Activated naive CD4-positive, alpha-beta T cell treated with anti-CD3 and anti-CD28 coated beads for 36 hours (primary cell): ENCODE results near the gene RNF11. TPM values are rescaled to one million over a fixed set of nuclear protein-coding genes. Genes with fewer than 3 reads are reported as not detected.
"Not testable (repeated sequence)": the region's sequence is repeated elsewhere in the genome, so short reads cannot be mapped to it uniquely, and the experiment has no call there.

Experiments
- CTCF ChIA-PET: fragments of 350-600 bp; sonication (Branson Sonifier 250); formaldehyde crosslinking; loops from one replicate; lab custom pipeline; 2021; ENCODE audit warnings: antibody characterized with exemption; lab: Charles Lee
- DNase-seq: peaks from one replicate; pipeline ENCODE4 v3.0.0-alpha.2; 2020
- H3K27ac Mint-ChIP-seq: one replicate; pipeline ENCODE4 v1.8.0; 2021; ENCODE audit warnings: mild to moderate bottlenecking, mixed read lengths
- H3K27me3 Mint-ChIP-seq: one replicate; pipeline ENCODE4 v1.8.0; 2021; ENCODE audit warnings: low read depth, mixed read lengths
- H3K36me3 Mint-ChIP-seq: one replicate; pipeline ENCODE4 v1.8.0; 2021; ENCODE audit warnings: low read depth, mixed read lengths
- H3K4me1 Mint-ChIP-seq: one replicate; pipeline ENCODE4 v1.8.0; 2021; ENCODE audit warnings: low read depth, mixed read lengths
- H3K4me3 Mint-ChIP-seq: one replicate; pipeline ENCODE4 v1.8.0; 2021; ENCODE audit warnings: mild to moderate bottlenecking, moderate library complexity, mixed read lengths
- H3K9me3 Mint-ChIP-seq: one replicate; pipeline ENCODE4 v1.8.0; 2021; ENCODE audit warnings: mixed read lengths
- intact Hi-C: fragments of 100-400 bp; cut with micrococcal nuclease; formaldehyde crosslinking; loops from one replicate; pipeline ENCODE4 v1.15.1; 2023
- total RNA-seq, 2 experiments: library from RNA; stranded (reverse); gene quantifications; one replicate each; pipeline ENCODE4 v1.2.3, GENCODE V29; 2021

RNF11 gene
- total RNA-seq, 2 experiments from 2014 or later = 14.9 to 17.7 TPM

DNA sequence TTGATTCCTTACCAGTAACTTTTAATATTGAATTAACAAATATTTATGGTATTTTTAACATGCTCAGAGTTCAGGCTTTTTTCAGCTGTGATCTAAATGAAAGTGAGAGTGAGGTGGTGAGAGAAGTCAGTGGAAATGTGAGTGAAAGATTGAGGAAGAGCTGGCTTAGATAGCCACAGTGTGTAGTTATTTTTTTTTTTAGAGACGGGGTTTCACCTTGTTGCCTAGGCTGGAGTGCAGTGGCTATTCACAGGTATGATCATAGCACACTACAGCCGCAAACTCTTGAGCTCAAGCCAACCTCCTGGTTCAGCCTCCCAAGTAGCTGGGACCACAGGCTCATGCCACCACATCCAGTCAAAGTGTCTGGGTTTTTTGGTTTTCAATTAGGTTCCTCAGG lies 10.9 kb downstream of the RNF11 start:
- H3K9me3 Mint-ChIP-seq = no peaks in the 10 kb centered on the region
- H3K4me1 Mint-ChIP-seq = peaks cover 34% of the 10 kb centered on the region
- H3K27me3 Mint-ChIP-seq = no peaks in the 10 kb centered on the region
- peaks cover 1% of the 10 kb centered on the region for H3K36me3 Mint-ChIP-seq
- H3K27ac Mint-ChIP-seq = no peak overlapping the region
- CTCF ChIA-PET = interaction anchor here (1.3 to 1.6 kb wide), 2 partner anchors 48 to 55 kb away, joined by 4 read pairs; no protein-coding TSS in a partner anchor
- intact Hi-C loops = no loop called here
- DNase-seq = no peak
- H3K4me3 Mint-ChIP-seq = no peak overlapping the region

- CTCF ChIA-PET = interaction anchor here (1.3 to 1.6 kb wide), 2 partner anchors 47 to 55 kb away, joined by 4 read pairs; no protein-coding TSS in a partner anchor
- H3K4me1 Mint-ChIP-seq = peaks cover 36% of the 10 kb centered on the region
- intact Hi-C loops = no loop called here
- peaks cover 1% of the 10 kb centered on the region for H3K36me3 Mint-ChIP-seq
- no peak overlapping the region for H3K4me3 Mint-ChIP-seq
- no peak overlapping the region for H3K27ac Mint-ChIP-seq
- H3K27me3 Mint-ChIP-seq = no peaks in the 10 kb centered on the region
- no peaks in the 10 kb centered on the region for H3K9me3 Mint-ChIP-seq
- no peak for DNase-seq
These were observed 11.4 kb downstream of the RNF11 start for GRCh38 chr1:51247499-51247898.

DNA sequence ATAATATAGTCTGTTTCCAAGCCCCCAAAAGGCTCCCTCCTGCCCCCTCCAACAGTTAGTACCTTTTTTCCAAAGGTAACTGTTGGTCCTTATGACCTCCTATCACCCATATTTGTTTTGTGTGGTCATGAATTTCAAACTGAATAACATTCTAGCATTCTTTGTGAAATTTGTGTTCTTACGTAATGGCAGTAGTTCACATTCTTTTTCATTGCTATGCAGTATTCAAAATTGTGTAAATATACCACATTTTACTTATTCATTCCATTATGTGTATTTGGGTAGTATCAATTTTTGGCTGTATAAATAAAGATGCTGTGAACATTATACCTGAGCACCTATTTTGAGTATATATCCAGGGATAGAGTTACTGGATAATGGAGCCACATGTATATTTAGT lies 13.4 kb downstream of the RNF11 start:
- DNase-seq = no peak
- intact Hi-C loops = no loop called here
- no peaks in the 10 kb centered on the region for H3K27me3 Mint-ChIP-seq
- CTCF ChIA-PET = interaction anchor here (0.7 kb wide), 1 partner anchor 60 kb away, joined by 3 read pairs; no protein-coding TSS in a partner anchor
- peaks cover 33% of the 10 kb centered on the region for H3K4me1 Mint-ChIP-seq
- H3K27ac Mint-ChIP-seq = no peak overlapping the region
- no peak overlapping the region for H3K4me3 Mint-ChIP-seq
- H3K36me3 Mint-ChIP-seq = no peaks in the 10 kb centered on the region
- no peaks in the 10 kb centered on the region for H3K9me3 Mint-ChIP-seq

GRCh38 chr1:51250729-51251128 lies 14.7 kb downstream of the RNF11 start:
- CTCF ChIA-PET, H3K27me3 Mint-ChIP-seq, H3K4me3 Mint-ChIP-seq, H3K27ac Mint-ChIP-seq, H3K9me3 Mint-ChIP-seq, intact Hi-C loops, H3K36me3 Mint-ChIP-seq, DNase-seq: not testable (repeated sequence)
- peaks cover 33% of the 10 kb centered on the region for H3K4me1 Mint-ChIP-seq

GRCh38 chr1:51251165-51251564 lies 15.1 kb downstream of the RNF11 start:
- intact Hi-C loops, CTCF ChIA-PET, H3K27ac Mint-ChIP-seq, DNase-seq, H3K36me3 Mint-ChIP-seq, H3K27me3 Mint-ChIP-seq, H3K4me3 Mint-ChIP-seq, H3K9me3 Mint-ChIP-seq: not testable (repeated sequence)
- peaks cover 32% of the 10 kb centered on the region for H3K4me1 Mint-ChIP-seq

GRCh38 chr1:51252366-51252765 lies 16.3 kb downstream of the RNF11 start:
- Mint-ChIP-seq H3K27ac (no peak overlapping the region), H3K9me3 (no peaks in the 10 kb centered on the region), H3K27me3 (no peaks in the 10 kb centered on the region), H3K4me3 (no peak overlapping the region), H3K4me1 (peaks cover 22% of the 10 kb centered on the region), H3K36me3 (no peaks in the 10 kb centered on the region)
- CTCF ChIA-PET = interaction anchor here (0.6 kb wide), 1 partner anchor 9 kb away, joined by 3 read pairs; no protein-coding TSS in a partner anchor
- intact Hi-C loops = no loop called here
- DNase-seq = no peak

GRCh38 chr1:51253691-51254090 lies 17.6 kb downstream of the RNF11 start:
- no peak overlapping the region for H3K27ac Mint-ChIP-seq
- H3K4me3 Mint-ChIP-seq = no peak overlapping the region
- H3K36me3 Mint-ChIP-seq = no peaks in the 10 kb centered on the region
- no peaks in the 10 kb centered on the region for H3K9me3 Mint-ChIP-seq
- H3K4me1 Mint-ChIP-seq = peaks cover 23% of the 10 kb centered on the region
- no peak for DNase-seq
- no peaks in the 10 kb centered on the region for H3K27me3 Mint-ChIP-seq
- intact Hi-C loops = no loop called here
- CTCF ChIA-PET = no interaction called here

- CTCF ChIA-PET = no interaction called here
- intact Hi-C loops = no loop called here
- Mint-ChIP-seq H3K27ac (no peak overlapping the region), H3K27me3 (no peaks in the 10 kb centered on the region), H3K4me3 (no peak overlapping the region), H3K9me3 (no peaks in the 10 kb centered on the region), H3K36me3 (no peaks in the 10 kb centered on the region), H3K4me1 (peaks cover 37% of the 10 kb centered on the region)
- DNase-seq = no peak
These were observed 19.3 kb downstream of the RNF11 start for GRCh38 chr1:51255331-51255730.

- no peak overlapping the region for H3K4me3 Mint-ChIP-seq
- H3K27me3 Mint-ChIP-seq = no peaks in the 10 kb centered on the region
- no peaks in the 10 kb centered on the region for H3K36me3 Mint-ChIP-seq
- H3K27ac Mint-ChIP-seq = no peak overlapping the region
- H3K4me1 Mint-ChIP-seq = peaks cover 67% of the 10 kb centered on the region
- CTCF ChIA-PET = interaction anchor here (1.9 kb wide), 1 partner anchor 70 kb away, joined by 5 read pairs; no protein-coding TSS in a partner anchor
- no peak for DNase-seq
- intact Hi-C loops = no loop called here
- no peaks in the 10 kb centered on the region for H3K9me3 Mint-ChIP-seq
These were observed 27.2 kb downstream of the RNF11 start for GRCh38 chr1:51263147-51263877.

GRCh38 chr1:51264451-51264850 lies 28.4 kb downstream of the RNF11 start:
- H3K4me1 Mint-ChIP-seq = peaks cover 62% of the 10 kb centered on the region
- no peaks in the 10 kb centered on the region for H3K27me3 Mint-ChIP-seq
- no peak overlapping the region for H3K27ac Mint-ChIP-seq
- no peaks in the 10 kb centered on the region for H3K9me3 Mint-ChIP-seq
- DNase-seq = no peak
- CTCF ChIA-PET = interaction anchor here (0.6 to 1.2 kb wide), 2 partner anchors 33 to 598 kb away, joined by 4 read pairs; no protein-coding TSS in a partner anchor
- no peak overlapping the region for H3K4me3 Mint-ChIP-seq
- no peaks in the 10 kb centered on the region for H3K36me3 Mint-ChIP-seq
- intact Hi-C loops = no loop called here

GRCh38 chr1:51265618-51266017 lies 29.5 kb downstream of the RNF11 start:
- Mint-ChIP-seq H3K27me3 (no peaks in the 10 kb centered on the region), H3K27ac (no peak overlapping the region), H3K36me3 (no peaks in the 10 kb centered on the region), H3K4me1 (peaks cover 52% of the 10 kb centered on the region), H3K4me3 (no peak overlapping the region), H3K9me3 (no peaks in the 10 kb centered on the region)
- intact Hi-C loops = no loop called here
- CTCF ChIA-PET = no interaction called here
- DNase-seq = no peak

- Mint-ChIP-seq H3K27ac (no peak overlapping the region), H3K36me3 (peaks cover 2% of the 10 kb centered on the region), H3K9me3 (no peaks in the 10 kb centered on the region), H3K4me3 (no peak overlapping the region), H3K27me3 (no peaks in the 10 kb centered on the region), H3K4me1 (peaks cover 47% of the 10 kb centered on the region)
- no peak for DNase-seq
- intact Hi-C loops = no loop called here
- CTCF ChIA-PET = interaction anchor here (2.7 kb wide), 1 partner anchor 31 kb away, joined by 7 read pairs; no protein-coding TSS in a partner anchor
These were observed 30.1 kb downstream of the RNF11 start for GRCh38 chr1:51266181-51266580.

DNA sequence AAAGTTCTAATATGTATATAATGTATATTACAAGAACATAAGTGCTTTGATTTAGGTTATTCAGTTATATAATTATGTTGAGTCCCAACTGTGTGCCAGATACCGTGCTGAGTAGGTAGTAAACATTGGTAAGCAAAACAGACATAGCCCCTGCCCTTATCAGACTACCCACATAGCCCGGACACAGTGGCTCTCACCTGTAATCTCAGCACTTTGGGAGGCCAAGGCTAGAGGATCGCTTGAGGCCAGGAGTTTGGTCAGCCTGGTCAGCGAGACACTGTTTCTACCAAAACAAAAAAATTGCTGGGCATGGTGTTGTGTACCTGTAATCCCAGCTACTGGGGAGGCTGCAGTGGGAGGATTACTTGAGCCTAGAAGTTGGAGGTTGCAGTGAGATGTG lies 30.7 kb downstream of the RNF11 start:
- DNase-seq = no peak
- no peaks in the 10 kb centered on the region for H3K9me3 Mint-ChIP-seq
- no peak overlapping the region for H3K27ac Mint-ChIP-seq
- intact Hi-C loops = no loop called here
- no peak overlapping the region for H3K4me3 Mint-ChIP-seq
- CTCF ChIA-PET = interaction anchor here (0.6 to 2.7 kb wide), 2 partner anchors 30 to 86 kb away, joined by 3 to 7 read pairs; no protein-coding TSS in a partner anchor
- peaks cover 41% of the 10 kb centered on the region for H3K4me1 Mint-ChIP-seq
- H3K36me3 Mint-ChIP-seq = peaks cover 3% of the 10 kb centered on the region
- no peaks in the 10 kb centered on the region for H3K27me3 Mint-ChIP-seq
